GM19193 (cell line): ENCODE data around the gene CLDN5.

Source experiments
- POLR2A ChIP-seq: IDR thresholded peaks from 4 replicates; pipeline ENCODE4 v1.6.1; 2011; ENCODE audit not compliant: insufficient read depth, insufficient read length; ENCODE audit errors: extremely low read depth

Gene CLDN5

GRCh38 chr22:19530751-19531150 is 6.5 kb upstream of the CLDN5 start:
- TF ChIP-seq POLR2A: no peak

GRCh38 chr22:19529811-19530210 is 5.6 kb upstream of the CLDN5 start:
- no peak for TF ChIP-seq POLR2A

DNA sequence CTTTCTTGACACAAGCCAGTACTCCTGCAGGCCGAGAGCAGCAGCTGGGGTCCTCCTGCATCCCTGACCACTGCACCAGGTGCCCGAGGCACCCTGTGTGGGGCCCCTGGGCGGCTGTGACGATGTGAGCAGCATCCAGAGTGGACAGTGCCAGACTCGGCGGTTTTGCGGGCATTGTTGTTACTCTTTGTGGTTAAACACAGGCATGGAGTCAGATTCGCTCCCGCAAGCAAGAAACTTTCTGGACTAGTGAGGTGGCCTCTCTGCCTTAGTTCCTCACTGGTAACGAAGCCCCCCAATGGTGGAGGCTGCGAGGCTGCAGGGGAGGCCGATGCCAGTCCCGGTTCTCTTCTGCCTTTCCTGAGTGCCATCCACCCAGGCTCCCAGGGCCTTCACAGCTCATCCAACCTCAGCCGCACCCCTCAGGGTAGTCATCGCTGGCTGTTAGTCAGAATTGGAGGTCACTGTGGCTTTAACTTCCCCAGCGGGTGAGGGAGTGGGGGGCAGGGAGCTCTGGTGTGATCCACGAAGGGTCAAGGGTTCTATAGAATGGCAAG is 3.7 kb upstream of the CLDN5 start:
- no peak for TF ChIP-seq POLR2A

- no peak for TF ChIP-seq POLR2A
These were observed 3.1 kb upstream of the CLDN5 start for GRCh38 chr22:19527321-19527721.

DNA sequence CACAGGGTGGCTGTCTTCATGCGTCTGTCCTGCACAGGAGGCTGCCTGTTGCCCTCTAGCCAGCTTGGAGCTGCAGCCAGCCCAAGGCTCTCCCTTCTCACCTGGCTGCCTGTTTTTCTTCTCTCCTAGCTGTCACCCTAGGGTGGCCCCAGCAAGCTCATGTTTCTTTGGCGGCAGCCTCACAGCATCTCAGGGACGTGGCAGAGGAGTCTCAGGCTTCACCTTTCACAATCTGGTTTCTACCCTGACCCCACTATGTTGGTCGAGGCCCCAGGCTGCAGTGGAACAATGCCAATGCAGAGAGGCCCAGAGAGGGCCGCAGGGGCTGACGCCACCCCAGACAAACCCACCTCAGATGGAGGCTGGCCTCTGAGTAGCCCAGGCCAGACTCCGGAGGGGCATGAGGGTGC is 2.5 kb upstream of the CLDN5 start:
- TF ChIP-seq POLR2A: no peak

- no peak for TF ChIP-seq POLR2A
These were observed 2.0 kb upstream of the CLDN5 start for GRCh38 chr22:19526076-19526701.

GRCh38 chr22:19525666-19526065 is 1.5 kb upstream of the CLDN5 start:
- TF ChIP-seq POLR2A: no peak

DNA sequence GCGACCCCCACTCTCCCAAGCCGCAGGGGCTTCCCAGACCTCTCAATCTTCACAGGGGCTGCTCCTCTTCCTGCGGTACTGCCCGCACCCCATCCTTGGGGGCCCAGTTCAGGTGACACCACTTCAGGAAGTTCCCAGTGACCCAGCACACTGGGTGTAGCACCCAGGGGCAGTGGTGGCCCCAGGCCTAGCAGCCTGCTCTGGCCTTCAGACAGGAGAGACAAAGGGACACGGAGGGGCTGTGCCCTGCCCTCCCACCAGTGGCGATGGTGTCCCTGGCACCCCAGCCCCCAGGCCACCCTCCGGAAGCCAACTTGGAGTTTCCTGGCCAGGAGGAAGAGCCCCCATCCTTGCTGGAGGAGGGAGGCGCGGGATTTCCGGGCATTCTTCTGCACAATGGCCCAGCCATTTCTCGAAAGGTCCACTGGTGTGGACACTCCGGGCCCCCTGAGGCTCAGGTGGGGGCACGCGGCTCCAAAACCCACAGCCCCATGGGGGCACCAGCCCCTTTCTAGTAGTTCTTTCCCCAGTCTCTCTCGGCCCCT is 978 bp upstream of the CLDN5 start:
- no peak for TF ChIP-seq POLR2A

DNA sequence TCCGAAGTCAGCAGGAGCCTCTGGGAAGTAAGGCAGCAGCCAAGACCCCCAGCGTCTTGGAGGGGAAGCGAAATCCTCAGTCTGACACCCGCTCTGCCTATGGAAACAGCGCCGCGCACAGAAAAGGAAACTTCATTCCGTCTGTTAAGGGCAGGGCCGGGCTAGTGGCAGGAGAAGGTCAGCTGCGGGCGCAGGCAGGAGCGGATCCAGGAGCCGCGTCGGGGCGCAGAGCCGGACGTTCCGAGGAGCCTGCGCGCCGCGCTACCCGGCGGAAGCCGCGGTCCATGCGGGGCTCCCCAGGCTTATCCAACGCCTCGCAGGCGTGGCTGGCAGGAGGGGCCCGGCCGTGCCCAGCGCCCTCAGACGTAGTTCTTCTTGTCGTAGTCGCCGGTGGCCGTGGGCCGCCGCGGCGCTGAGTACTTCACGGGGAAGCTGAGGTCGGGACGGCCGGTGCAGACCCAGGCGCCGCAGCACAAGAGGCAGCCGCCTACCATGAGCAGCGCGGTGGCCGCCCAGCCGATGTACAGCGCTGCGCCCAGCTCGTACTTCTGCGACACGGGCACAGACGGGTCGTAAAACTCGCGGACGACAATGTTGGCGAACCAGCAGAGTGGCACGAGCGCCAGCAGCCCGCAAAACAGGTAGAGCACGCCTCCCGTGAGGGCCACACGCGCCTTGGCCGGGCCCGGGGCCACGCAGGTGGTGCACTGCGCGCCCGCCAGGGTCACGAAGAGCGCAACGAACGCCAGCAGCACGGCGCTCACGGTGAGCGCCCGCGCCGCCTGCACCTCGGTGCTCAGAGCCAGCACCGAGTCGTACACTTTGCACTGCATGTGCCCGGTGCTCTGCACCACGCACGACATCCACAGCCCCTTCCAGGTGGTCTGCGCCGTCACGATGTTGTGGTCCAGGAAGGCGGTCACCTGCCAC is 705 bp downstream of the CLDN5 start:
- no peak for TF ChIP-seq POLR2A

GRCh38 chr22:19522881-19523239 is 1.4 kb downstream of the CLDN5 start:
- no peak for TF ChIP-seq POLR2A

- TF ChIP-seq POLR2A: no peak
These were observed 1.9 kb downstream of the CLDN5 start for GRCh38 chr22:19522190-19522880.

DNA sequence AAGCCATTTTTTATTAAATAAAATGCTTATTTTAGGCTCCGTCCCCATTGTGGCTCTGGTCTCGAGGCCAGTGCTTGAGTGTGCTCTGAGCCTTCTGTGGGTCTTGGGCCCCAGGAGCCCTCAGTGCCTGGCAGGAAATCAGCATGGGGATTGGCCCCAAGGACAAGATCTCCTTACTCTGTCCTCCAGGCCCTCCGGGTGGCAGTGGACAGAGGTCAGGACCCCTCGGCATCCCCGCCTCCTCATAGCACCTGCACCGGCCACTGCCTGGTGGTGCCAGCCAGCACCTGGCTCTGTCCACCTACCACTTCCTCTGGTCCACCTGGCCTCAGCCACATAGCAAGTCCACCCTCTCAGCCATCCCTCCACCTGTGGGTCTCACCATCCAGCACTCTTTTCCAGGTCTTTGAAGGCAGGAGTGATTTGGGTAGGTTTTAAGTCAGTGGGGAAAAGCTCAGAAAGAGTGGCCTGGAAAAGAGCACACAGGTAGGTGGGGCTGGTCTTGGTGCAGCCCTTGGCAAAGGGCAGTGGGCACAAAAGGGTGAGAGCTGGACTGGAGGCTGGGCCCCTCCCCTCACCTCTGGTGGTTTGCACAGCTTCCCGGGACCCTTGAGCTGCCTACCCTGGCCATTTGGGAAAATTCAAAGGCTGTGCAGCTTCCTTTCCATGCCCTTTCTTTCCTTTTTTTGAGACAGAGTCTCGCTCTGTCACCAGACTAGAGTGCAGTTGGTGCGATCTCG is 3.5 kb downstream of the CLDN5 start:
- no peak for TF ChIP-seq POLR2A

DNA sequence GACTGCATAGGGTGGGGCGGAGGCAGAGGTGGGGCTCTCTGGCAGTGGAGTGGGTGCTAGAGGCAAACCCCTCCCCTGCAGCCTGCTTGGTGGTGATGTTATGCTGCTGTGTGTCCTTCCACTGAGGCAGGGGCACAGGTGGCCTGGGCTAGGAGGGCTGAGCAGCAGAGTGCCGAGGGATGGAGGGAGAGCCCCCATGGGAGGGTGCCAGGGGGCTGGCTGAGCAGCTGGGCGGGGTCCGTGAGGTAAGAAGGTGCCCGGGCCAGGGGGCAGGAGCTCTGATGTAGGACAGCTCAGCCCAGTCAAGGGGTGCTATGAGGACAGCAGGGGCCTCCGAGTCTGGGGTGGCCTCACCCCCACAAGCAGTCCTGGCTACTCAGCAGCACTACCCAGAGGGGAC is 4.2 kb downstream of the CLDN5 start:
- TF ChIP-seq POLR2A: no peak
